Psoas muscle (tissue), 8 donors: Measurements from ENCODE around the gene WASF2. TPM values are rescaled to one million over a fixed set of nuclear protein-coding genes. Genes with fewer than 3 reads are reported as not detected.

ENCODE experiments used
- ATAC-seq, 4 donors: fragments of 200-7000 bp; cut with Tn5 transposase; one replicate each; pipeline ENCODE4 v1.9.1; 2020; ENCODE audit warnings: moderate library complexity in 3 of 4, mild to moderate bottlenecking in 2 of 4
- DNase-seq, 2 donors: peaks; one replicate each; pipeline ENCODE4 v3.0.0-alpha.2; 2020
- H3K27ac ChIP-seq: fragments of 200-600 bp; one replicate; pipeline ENCODE4 v1.8.0; 2022
- H3K27me3 ChIP-seq, 3 donors: fragments of 200-600 bp in 1 of 3; one replicate each; pipeline versions ENCODE4 v1.6.1 to v1.8.0; 2013 to 2022; ENCODE audit warnings: low read length in 2 of 3, mild to moderate bottlenecking in 2 of 3, moderate library complexity in 1 of 3; ENCODE audit not compliant: insufficient read depth in 3 of 3
- H3K36me3 ChIP-seq, 2 donors: fragments of 200-600 bp in 1 of 2; one replicate each; pipeline versions ENCODE4 v1.6.1 to v1.8.0; 2013 to 2022; ENCODE audit warnings: low read depth in 1 of 2, mild to moderate bottlenecking in 1 of 2, moderate library complexity in 1 of 2; ENCODE audit not compliant: insufficient read depth in 1 of 2
- H3K4me1 ChIP-seq: fragments of 200-600 bp; one replicate; pipeline ENCODE4 v1.8.0; 2022
- H3K4me3 ChIP-seq: fragments of 200-600 bp; one replicate; pipeline ENCODE4 v1.8.0; 2022; ENCODE audit warnings: mild to moderate bottlenecking
- H3K9me3 ChIP-seq: fragments of 200-600 bp; one replicate; pipeline ENCODE4 v1.8.0; 2022
- CTCF ChIP-seq: fragments of 200-600 bp; IDR thresholded peaks from one replicate; pipeline ENCODE4 v1.8.0; 2022; ENCODE audit warnings: antibody characterized with exemption
- WGBS, 3 donors: extraction: QIAGEN DNeasy Blood & Tissue Kit; methylation state at CpG; one replicate each; pipeline versions ENCODE4 v1.1.6 to v1.1.7; 2013; 5-methylcytosine and 5-hydroxymethylcytosine counted together
- intact Hi-C, 2 donors: fragments of 100-400 bp; cut with DNase I; formaldehyde crosslinking; loops; one replicate each; pipeline versions ENCODE4 v1.11.0 to v1.14.2; 2022
- polyA plus RNA-seq, 3 donors: library from polyadenylated mRNA; stranded (reverse); fragments of 200-250 nt; gene quantifications; one replicate each; pipeline ENCODE4 v1.2.3, GENCODE V29; 2013
- total RNA-seq, 4 donors: library from RNA; stranded (reverse); fragmentation: NEBNext Ultra II Directional in 2 of 4; extraction: Animal tissue kit (Norgen Biotek cat#: 25700) in 2 of 4; gene quantifications; one replicate each; pipeline versions ENCODE4 v1.2.1 to v1.2.4, GENCODE V29; 2021 to 2023
- donor health status: healthy with polysubstance abuse.
- donor health status: DM: no; HTN: no; CAD: no; lungs with moderate emphysema.
- donor health status: Bipolar disorder and iron deficiency.
- donor health status: healthy.
- donor health status: DM: yes; HTN: yes; CAD: no.
- donor health status: DM: no; HTN: no; CAD: no.
- donor health status: DM: no; HTN: no; CAD: no.
- donor health status: DM: yes; HTN: yes; CAD: no.

Gene WASF2
- total and polyA plus RNA-seq, 7 donors, result 7.9 to 40.6 (median 29.4) TPM

DNA sequence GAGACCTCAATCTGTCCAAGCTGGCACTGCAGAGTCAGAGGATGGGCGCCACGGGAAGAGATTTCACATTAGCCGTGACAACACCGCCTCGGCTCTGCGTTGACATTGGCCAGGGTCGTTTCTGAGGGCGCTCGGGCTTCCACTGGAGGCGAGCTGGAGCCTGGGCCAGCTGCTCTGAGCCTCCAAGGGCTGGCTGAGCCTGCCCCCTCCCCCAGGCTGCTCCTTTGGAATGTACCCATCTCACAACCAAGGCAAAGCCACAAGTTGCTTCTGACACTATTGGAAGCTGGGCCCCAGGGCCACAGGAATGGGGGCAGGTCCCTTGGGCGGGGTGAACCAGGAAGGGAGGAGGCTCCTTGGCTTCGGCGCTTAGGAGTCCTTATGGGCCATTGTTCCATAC is 84.9 kb downstream of the WASF2 start:
- no peak overlapping the region for H3K4me3 ChIP-seq
- H3K36me3 ChIP-seq, result peaks cover 0 to 35% of the 10 kb centered on the region in 2 donors
- peaks cover 0 to 3% (median 0%) of the 10 kb centered on the region in 3 donors for H3K27me3 ChIP-seq
- no peaks in the 10 kb centered on the region for H3K9me3 ChIP-seq
- TF ChIP-seq CTCF, result no peak
- intact Hi-C loops, result no loop called here
- peak overlapping the region; percentile 85 for H3K27ac ChIP-seq
- 34 to 48% (median 38%) methylated on average over 13 of the region's 13 CpGs for WGBS, 3 donors
- peak; percentile 55 to 75 for DNase-seq
- peak; percentile 14 to 42 (median 30) for ATAC-seq
- H3K4me1 ChIP-seq, result peaks cover 50% of the 10 kb centered on the region

DNA sequence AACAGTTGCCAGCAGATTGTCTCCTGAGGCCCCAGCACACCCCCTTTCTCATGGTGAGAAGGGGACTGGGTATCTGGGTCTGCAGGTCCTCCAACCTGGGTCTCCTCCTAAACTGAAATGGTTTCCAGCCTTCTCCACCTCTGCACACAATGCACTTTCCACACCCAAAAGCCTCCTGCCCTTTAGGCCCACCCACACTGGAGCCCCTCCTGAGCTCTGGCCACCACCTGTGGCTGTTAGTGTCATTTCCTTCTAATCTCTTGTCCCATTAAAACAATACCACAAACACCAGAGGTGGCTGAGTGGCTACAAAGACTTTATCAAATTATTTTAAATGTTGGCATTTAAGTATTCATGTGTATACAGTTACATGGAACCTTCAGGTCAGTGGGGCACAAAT is 86.0 kb downstream of the WASF2 start:
- intact Hi-C loops, result loop anchor here in 1 of 2 donors (5.0 kb wide), 1 partner anchor 258 kb away; no protein-coding TSS in a partner anchor
- Histone ChIP-seq H3K27me3 (peaks cover 0 to 3% (median 0%) of the 10 kb centered on the region in 3 donors), H3K4me3 (peak overlapping the region; percentile 45), H3K36me3 (peaks cover 0 to 25% of the 10 kb centered on the region in 2 donors), H3K4me1 (peaks cover 50% of the 10 kb centered on the region), H3K27ac (peak overlapping the region; percentile 85), H3K9me3 (no peaks in the 10 kb centered on the region)
- ATAC-seq (peak in 1 of 4 donors; percentile 0), DNase-seq (no peak)
- no peak for TF ChIP-seq CTCF

GRCh38 chr1:27403065-27403726 is 86.8 kb downstream of the WASF2 start:
- peaks cover 0 to 18% of the 10 kb centered on the region in 2 donors for H3K36me3 ChIP-seq
- H3K4me3 ChIP-seq, result peak overlapping the region; percentile 45
- DNase-seq (peak; percentile 81 to 91), ATAC-seq (peak; percentile 61 to 77 (median 72))
- no peaks in the 10 kb centered on the region for H3K9me3 ChIP-seq
- intact Hi-C loops, result loop anchor here in 1 of 2 donors (5.0 kb wide), 1 partner anchor 259 kb away; no protein-coding TSS in a partner anchor
- TF ChIP-seq CTCF, result peak; percentile 19
- H3K27ac ChIP-seq, result peak overlapping the region; percentile 85
- peaks cover 0 to 3% (median 0%) of the 10 kb centered on the region in 3 donors for H3K27me3 ChIP-seq
- WGBS, 3 donors, result 10 to 13% (median 12%) methylated on average over 22 to 24 of the region's 24 CpGs
- H3K4me1 ChIP-seq, result peaks cover 50% of the 10 kb centered on the region

GRCh38 chr1:27402349-27402754 is 87.6 kb downstream of the WASF2 start:
- H3K27me3 ChIP-seq, result peaks cover 0 to 3% (median 0%) of the 10 kb centered on the region in 3 donors
- H3K4me1 ChIP-seq, result peaks cover 50% of the 10 kb centered on the region
- DNase-seq (peak; percentile 75 to 89), ATAC-seq (peak; percentile 52 to 71 (median 59))
- H3K27ac ChIP-seq, result peak overlapping the region; percentile 85
- TF ChIP-seq CTCF, result peak; percentile 56
- intact Hi-C loops, result loop anchor here in 1 of 2 donors (5.0 kb wide), 1 partner anchor 260 kb away; no protein-coding TSS in a partner anchor
- H3K4me3 ChIP-seq, result peak overlapping the region; percentile 45
- peaks cover 0 to 9% of the 10 kb centered on the region in 2 donors for H3K36me3 ChIP-seq
- no peaks in the 10 kb centered on the region for H3K9me3 ChIP-seq
- WGBS, 3 donors, result 21 to 22% (median 22%) methylated on average over 8 of the region's 8 CpGs
